SK-N-SH treated with all-trans-retinoic acid at 6 μM for 48 hours (cell line): Measurements from ENCODE around the gene AFG3L2.

Source experiments
- POU6F1 ChIP-seq: fragments of 250-450 bp; sonication (Bioruptor Pico); IDR thresholded peaks from 2 replicates; pipeline ENCODE4 v1.8.0; 2021; ENCODE audit warnings: low read depth, mild to moderate bottlenecking, moderate library complexity, borderline replicate concordance
- PPARA ChIP-seq: fragments of 250-450 bp; sonication (Bioruptor Pico); IDR thresholded peaks from 2 replicates; pipeline ENCODE4 v1.5.0; 2020; ENCODE audit warnings: mild to moderate bottlenecking, borderline replicate concordance

- TF ChIP-seq PPARA = no peak
- no peak for TF ChIP-seq POU6F1 (CRISPR knock-in tag)
Measured at GRCh38 chr18:12340945-12341660, 35.9 kb downstream of the AFG3L2 start.
